Hepatic stellate cell (primary cell): ENCODE measurements around the gene SOWAHA.

ENCODE experiments used
- DNase-seq: peaks from one replicate; pipeline ENCODE4 v3.0.0; 2011; ENCODE audit warnings: low spot score

SOWAHA gene

GRCh38 chr5:132808866-132809265 lies 4.2 kb upstream of the SOWAHA start:
- no peak for DNase-seq

- no peak for DNase-seq
Measured at GRCh38 chr5:132810605-132811004, 2.5 kb upstream of the SOWAHA start.

DNA sequence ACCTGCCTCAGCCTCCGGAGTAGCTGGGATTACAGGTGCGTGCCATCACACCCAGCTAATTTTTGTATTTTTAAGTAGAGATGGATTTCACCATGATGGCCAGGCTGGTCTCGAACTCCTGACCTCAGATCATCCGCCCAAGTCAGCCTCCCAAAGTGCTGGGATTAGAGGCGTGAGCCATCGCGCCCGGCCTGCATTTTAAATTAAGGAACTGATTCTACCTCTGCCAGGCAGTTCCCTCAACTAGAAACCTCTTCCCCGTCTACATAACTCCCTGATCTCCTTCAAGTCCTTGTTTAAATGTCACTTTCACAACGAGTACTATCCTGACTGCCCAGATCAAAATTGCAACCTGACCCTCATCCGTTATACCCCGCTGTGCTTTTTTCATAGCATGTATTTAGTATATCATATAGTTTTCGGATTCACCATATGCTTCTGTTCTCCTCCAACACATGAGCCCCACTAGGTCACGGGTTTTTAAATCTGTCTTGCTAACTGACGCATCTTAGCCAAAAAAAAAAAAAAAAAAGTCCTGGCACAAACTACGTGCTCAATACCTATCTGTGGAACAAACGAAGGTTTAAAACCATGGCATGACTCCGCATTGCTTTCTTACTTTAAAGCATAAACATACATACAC lies 858 bp upstream of the SOWAHA start:
- no peak for DNase-seq

DNA sequence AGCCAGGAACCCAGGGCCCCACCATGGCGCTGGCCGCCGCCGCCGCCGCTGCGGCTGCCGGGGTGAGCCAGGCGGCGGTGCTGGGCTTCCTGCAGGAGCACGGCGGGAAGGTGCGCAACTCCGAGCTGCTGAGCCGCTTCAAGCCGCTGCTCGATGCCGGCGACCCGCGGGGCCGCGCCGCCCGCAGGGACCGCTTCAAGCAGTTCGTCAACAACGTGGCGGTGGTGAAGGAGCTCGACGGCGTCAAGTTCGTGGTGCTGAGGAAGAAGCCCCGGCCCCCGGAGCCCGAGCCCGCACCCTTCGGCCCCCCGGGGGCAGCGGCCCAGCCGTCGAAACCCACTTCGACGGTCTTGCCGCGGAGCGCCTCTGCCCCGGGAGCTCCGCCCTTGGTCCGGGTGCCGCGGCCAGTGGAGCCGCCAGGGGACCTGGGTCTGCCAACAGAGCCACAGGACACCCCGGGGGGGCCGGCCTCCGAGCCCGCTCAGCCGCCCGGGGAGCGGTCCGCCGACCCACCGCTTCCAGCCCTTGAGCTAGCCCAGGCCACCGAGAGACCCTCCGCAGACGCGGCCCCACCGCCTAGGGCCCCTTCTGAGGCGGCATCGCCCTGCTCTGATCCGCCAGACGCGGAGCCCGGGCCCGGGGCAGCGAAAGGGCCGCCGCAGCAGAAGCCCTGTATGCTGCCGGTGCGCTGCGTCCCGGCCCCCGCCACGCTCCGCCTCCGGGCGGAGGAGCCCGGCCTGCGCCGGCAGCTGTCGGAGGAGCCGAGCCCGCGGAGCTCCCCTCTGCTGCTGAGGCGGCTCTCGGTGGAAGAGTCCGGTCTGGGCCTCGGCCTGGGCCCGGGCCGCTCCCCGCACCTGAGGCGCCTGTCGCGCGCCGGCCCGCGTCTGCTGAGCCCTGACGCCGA lies 749 bp downstream of the SOWAHA start:
- no peak for DNase-seq

DNA sequence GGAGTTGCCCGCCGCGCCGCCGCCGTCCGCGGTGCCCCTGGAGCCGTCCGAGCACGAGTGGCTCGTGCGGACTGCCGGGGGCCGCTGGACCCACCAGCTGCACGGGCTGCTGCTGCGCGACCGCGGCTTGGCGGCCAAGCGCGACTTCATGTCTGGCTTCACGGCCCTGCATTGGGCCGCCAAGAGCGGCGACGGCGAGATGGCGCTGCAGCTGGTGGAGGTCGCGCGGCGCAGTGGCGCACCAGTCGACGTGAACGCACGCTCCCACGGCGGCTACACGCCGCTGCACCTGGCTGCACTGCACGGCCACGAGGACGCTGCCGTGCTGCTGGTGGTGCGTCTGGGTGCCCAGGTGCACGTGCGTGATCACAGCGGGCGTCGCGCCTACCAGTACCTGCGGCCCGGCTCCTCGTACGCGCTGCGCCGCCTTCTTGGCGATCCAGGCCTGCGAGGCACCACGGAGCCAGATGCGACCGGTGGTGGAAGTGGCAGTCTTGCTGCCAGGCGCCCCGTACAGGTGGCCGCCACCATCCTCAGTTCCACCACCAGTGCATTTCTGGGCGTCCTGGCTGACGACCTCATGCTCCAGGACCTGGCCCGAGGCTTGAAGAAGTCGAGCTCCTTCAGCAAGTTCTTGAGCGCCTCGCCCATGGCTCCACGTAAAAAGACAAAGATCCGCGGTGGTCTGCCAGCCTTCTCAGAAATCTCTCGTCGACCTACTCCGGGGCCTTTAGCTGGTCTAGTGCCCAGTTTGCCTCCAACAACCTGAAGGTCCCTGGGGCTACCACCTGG lies 1.6 kb downstream of the SOWAHA start:
- DNase-seq, result no peak

DNA sequence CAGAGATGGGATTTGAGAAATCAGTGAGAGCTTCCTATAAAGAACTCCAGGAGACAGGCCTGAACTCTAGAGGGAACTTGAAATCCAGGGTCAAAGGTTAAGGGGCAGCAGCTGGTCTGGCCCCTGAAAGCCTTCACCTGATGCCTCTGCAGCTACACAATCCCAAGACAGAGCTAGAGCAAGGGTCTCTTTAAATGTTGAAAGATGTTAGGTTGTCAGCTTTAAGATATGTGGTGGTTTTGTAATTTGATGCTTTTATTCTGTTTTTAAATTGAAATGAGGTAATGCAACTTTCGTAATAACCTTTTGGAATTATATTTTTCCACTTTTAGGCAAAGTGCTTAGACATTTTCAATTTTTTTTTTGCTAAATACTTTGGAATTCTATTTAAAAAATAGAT lies 2.4 kb downstream of the SOWAHA start:
- no peak for DNase-seq

- DNase-seq, result no peak
Measured at GRCh38 chr5:132816083-132816482, 3.0 kb downstream of the SOWAHA start.

DNA sequence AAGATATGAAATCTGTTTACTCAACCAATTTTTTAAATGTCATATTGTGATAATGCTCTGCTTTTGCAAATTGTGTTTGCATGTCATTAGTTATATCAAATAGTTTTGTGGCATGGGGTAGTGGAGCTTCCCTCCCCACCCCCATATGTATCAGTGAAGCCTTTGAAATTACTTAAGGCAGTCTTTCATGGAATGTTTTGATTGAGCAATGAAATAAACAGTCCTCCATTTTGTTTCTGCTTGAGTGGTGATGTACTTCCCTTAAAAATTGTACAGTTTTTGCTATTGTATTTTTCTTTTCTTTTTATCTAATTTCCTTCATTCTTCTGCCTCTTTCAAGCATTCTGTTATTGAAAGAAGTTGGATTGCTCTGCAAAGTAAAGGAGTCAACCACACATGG lies 3.5 kb downstream of the SOWAHA start:
- DNase-seq, result no peak

GRCh38 chr5:132817011-132817410 lies 3.9 kb downstream of the SOWAHA start:
- DNase-seq, result no peak

DNA sequence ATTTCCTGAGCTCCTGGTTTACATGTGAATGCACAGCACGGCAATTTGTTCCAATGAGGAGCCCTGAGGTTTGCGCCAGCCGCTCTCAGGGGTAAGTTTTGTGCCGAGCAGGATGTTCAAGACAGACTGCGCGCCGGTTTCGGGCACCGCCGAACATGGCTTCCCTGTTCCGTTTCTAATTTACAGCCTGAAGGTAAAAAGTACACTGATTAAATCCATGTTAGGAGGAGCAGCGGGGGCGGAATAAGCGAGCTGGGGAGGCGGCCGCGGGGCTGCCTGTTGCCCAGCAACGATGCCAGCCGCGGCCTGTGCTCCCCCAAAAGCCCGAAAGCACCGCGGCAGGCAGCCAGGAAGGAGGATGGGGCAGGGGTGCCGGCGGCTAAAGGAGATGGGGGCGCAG lies 6.4 kb downstream of the SOWAHA start:
- DNase-seq, result no peak

DNA sequence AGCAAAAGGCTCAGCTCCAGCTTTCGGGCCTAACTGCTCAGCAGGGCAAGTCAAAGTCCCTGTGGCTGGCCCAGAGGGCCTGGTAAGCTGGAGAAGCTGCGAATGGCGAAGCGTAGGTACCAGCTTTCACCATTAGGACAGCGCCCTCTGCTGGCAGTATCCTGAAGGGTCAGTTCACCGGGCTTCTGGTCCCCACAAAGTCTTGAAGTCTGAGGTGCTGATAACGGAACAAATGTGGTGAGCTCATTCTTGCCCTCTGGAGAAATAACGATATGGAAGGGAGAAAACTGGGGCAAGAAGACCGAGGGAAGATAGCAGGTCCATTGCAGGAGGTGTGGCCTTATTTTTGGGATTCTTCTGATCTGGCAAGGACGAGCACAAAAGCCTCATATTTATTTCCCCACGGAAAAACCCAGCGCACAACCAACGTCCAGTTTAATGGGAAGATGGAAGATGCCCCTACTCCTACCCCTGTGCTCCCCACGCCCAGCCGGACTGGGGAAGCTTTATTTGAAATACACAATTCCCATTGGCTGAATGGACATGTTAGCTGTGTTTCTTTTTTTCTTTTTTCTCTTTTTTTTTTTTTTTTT lies 7.2 kb downstream of the SOWAHA start:
- peak; percentile 93 for DNase-seq

DNA sequence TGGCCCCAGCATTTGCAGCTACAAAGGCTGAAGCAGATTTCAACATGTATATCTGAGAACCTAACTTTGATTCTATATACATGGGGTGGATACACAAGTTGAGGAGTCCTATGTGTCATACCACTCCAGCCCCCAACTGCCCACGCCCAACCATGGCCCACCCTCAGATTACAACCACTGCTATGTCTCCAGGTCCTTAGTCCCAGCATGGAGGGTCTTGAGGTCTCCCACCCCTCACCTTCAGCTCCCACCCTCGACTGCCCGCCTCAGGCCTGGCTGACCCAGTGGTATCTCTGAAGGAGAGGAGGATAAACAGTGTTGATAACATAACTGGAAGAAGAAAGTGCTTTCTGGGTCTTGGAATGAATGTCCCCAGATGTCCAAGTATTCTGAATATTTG lies 8.2 kb downstream of the SOWAHA start:
- no peak for DNase-seq

GRCh38 chr5:132821791-132822190 lies 8.7 kb downstream of the SOWAHA start:
- DNase-seq, result no peak

- no peak for DNase-seq
Measured at GRCh38 chr5:132822650-132823480, 9.8 kb downstream of the SOWAHA start.

- DNase-seq, result no peak
Measured at GRCh38 chr5:132823481-132824050, 10.5 kb downstream of the SOWAHA start.

DNA sequence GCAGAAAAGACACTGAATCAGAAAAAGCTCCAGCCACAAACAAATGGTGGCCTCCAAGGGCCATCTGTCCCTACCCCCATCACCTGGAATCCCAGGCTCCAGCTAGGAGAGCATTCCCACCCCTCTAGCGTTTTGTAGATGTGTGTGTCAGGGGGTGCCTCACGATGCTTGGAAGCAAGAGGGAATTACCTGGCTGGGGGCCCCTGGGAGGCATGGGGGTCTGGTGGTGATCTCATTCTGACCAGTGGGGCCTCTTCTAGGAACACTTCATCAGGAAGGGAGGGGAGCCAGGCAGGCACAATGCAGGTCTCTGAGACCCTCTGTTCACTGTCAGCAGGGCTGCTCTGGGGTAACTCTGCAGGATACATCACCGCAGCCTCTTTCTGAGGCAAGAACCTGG lies 11.3 kb downstream of the SOWAHA start:
- no peak for DNase-seq

GRCh38 chr5:132825033-132825833 lies 12.1 kb downstream of the SOWAHA start:
- DNase-seq, result no peak

DNA sequence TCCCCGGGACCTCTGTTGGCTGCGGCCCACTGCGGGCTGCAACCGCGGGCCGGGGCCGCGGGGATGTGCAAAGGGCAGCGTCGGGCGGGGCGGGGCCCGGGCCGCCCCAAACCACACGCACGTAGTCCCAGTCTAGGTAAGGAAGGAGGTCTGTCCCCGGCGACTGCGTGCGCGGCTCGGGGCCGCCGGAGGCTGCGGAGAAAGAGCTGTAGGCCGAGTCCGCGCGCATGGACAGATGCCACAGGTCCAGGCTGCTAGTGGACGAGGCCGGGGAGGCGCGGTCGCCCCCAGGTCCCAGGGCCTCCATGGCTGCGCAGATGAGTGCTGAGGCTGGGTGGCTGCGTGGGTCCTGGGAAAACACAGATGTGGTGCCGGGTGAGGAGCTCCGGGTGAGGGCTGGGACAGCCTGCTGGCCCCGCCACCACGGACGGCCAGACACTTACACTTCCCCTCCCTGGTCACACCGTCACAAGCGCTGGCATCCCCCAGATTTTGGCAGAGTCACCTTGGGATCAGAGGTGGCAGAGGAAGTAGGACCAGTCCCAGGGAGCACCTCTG lies 12.8 kb downstream of the SOWAHA start:
- no peak for DNase-seq

DNA sequence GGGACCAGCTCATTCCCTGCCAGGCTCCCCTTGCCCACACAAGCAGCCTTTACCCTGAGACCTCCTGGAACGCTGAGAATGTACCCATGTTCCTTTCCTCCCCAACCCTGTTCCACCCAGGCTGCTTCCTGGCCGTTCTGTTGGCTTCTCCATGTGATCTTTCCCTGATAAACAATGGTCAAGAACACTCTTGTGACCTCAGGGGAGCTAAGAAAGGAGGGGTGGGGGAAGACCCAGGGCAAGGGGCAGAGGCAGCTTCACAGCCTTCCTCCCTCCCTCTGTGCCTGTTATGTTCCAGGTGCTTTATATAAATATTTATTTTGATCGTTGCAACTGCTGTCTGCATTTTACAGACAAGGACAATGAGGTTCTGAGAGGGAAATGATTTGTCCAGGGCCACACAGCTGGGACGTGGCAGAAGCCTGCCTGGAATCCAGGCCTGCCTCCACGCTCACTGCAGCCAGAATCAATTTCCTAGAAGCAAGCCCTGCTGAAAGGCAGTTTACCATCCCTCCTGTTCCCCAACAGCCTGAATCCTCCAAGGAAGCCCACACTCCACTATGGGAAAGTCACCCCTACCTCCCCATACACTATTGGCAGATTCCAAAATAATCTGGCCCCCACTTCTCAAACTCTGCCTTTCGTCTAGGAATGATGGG lies 13.5 kb downstream of the SOWAHA start:
- no peak for DNase-seq
